HG03521 (cell line): ENCODE results near the gene PSMB7.
"Not testable (repeated sequence)": the region's sequence is repeated elsewhere in the genome, so short reads cannot be mapped to it uniquely, and the experiment has no call there.

ENCODE experiments used
- ATAC-seq: cut with Tn5 transposase; IDR thresholded peaks from one replicate; pipeline ENCODE4 v1.9.1; 2021; ENCODE audit warnings: mild to moderate bottlenecking, moderate library complexity; ENCODE audit not compliant: unreplicated experiment

PSMB7 gene

GRCh38 chr9:124443625-124444024, 28.4 kb upstream of the PSMB7 start:
- ATAC-seq = no peak

GRCh38 chr9:124442826-124443225, 27.6 kb upstream of the PSMB7 start:
- ATAC-seq = no peak

GRCh38 chr9:124442379-124442778, 27.1 kb upstream of the PSMB7 start:
- ATAC-seq = no peak

- ATAC-seq = no peak
Measured at GRCh38 chr9:124441291-124441690, 26.0 kb upstream of the PSMB7 start.

- ATAC-seq = no peak
Measured at GRCh38 chr9:124440786-124441185, 25.5 kb upstream of the PSMB7 start.

GRCh38 chr9:124439686-124440243, 24.5 kb upstream of the PSMB7 start:
- ATAC-seq = no peak

- ATAC-seq = no peak
Measured at GRCh38 chr9:124439086-124439485, 23.8 kb upstream of the PSMB7 start.

GRCh38 chr9:124438091-124438490, 22.8 kb upstream of the PSMB7 start:
- no peak for ATAC-seq

GRCh38 chr9:124437086-124437485, 21.8 kb upstream of the PSMB7 start:
- no peak for ATAC-seq

- ATAC-seq = no peak
Measured at GRCh38 chr9:124436320-124436719, 21.1 kb upstream of the PSMB7 start.

GRCh38 chr9:124429530-124429867, 14.3 kb upstream of the PSMB7 start:
- ATAC-seq = no peak

- ATAC-seq = no peak
Measured at GRCh38 chr9:124428751-124429529, 13.7 kb upstream of the PSMB7 start.

GRCh38 chr9:124427281-124427680, 12.0 kb upstream of the PSMB7 start:
- ATAC-seq = no peak

GRCh38 chr9:124426361-124426760, 11.1 kb upstream of the PSMB7 start:
- ATAC-seq = no peak

- not testable (repeated sequence) for ATAC-seq
Measured at GRCh38 chr9:124425733-124426132, 10.5 kb upstream of the PSMB7 start.

GRCh38 chr9:124423591-124423990, 8.3 kb upstream of the PSMB7 start:
- no peak for ATAC-seq

GRCh38 chr9:124423155-124423554, 7.9 kb upstream of the PSMB7 start:
- ATAC-seq = no peak

- ATAC-seq = no peak
Measured at GRCh38 chr9:124420991-124421543, 5.8 kb upstream of the PSMB7 start.

- ATAC-seq = no peak
Measured at GRCh38 chr9:124419832-124420489, 4.7 kb upstream of the PSMB7 start.

GRCh38 chr9:124415852-124416484, 726 bp upstream of the PSMB7 start:
- ATAC-seq = no peak

- ATAC-seq = no peak
Measured at GRCh38 chr9:124414612-124415011, 630 bp downstream of the PSMB7 start.

- ATAC-seq = no peak
Measured at GRCh38 chr9:124412228-124412575, 3.0 kb downstream of the PSMB7 start.
